ENCODE results near the gene PIGC.

The PIGC gene

DNA sequence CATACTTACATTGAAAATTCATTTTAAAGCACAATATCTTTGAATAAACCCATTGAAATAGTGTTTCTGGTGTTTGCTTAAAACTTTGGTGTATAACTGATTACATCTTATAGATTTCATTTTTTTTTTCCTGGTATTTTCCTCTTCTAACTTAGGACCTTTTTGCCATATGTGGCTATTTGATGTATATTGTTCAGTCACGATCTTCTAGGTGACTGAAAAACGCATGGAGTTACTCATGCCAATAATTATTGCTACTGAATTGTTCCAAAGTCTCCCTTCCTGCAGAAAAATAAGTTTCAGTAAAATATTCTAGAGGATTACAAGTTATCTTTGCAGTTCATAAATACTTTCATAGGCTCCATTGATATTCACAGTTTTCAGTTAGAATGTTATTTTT is 46.2 kb downstream of the PIGC start:
- TF ChIP-seq, protein P1, sequence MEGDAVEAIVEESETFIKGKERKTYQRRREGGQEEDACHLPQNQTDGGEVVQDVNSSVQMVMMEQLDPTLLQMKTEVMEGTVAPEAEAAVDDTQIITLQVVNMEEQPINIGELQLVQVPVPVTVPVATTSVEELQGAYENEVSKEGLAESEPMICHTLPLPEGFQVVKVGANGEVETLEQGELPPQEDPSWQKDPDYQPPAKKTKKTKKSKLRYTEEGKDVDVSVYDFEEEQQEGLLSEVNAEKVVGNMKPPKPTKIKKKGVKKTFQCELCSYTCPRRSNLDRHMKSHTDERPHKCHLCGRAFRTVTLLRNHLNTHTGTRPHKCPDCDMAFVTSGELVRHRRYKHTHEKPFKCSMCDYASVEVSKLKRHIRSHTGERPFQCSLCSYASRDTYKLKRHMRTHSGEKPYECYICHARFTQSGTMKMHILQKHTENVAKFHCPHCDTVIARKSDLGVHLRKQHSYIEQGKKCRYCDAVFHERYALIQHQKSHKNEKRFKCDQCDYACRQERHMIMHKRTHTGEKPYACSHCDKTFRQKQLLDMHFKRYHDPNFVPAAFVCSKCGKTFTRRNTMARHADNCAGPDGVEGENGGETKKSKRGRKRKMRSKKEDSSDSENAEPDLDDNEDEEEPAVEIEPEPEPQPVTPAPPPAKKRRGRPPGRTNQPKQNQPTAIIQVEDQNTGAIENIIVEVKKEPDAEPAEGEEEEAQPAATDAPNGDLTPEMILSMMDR (IDR thresholded peaks at IDR 0.05; ENCODE audit: insufficient read depth, low read length, poor library complexity, severe bottlenecking) = no peak
- no peak overlapping the region for H3K4me3 ChIP-seq (replicated peaks; ENCODE audit: low read depth, low read length)
- DNase-seq (ENCODE audit: extremely low read depth, insufficient read length) = no peak
- no peaks in the 10 kb centered on the region for H3K27me3 ChIP-seq (replicated peaks; ENCODE audit: control insufficient read depth, insufficient read depth, low read length)
- no peaks in the 10 kb centered on the region for H3K36me3 ChIP-seq (ENCODE audit: control insufficient read depth, insufficient read depth, low read length)

DNA sequence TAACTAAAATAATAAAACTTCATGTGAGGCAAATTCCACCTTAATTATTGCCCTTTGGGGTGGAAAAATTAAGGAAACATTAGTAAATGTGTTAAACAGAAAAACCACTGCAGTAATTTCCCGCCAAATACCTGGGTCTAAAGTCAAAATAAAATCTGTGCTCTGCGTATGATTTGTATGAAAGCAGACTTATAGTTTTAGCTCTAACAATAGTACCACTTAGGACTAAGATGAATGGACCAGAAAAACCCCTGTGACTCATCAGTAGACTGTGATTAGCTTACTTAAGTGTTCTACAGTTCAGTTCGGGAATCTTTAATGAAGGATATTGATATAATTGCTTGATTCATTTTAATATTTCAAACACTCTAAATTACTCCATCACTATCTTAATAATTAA is 46.6 kb downstream of the PIGC start:
- Histone ChIP-seq H3K36me3 (ENCODE audit: control insufficient read depth, insufficient read depth, low read length) (no peaks in the 10 kb centered on the region), H3K27me3 (replicated peaks; ENCODE audit: control insufficient read depth, insufficient read depth, low read length) (no peaks in the 10 kb centered on the region), H3K4me3 (replicated peaks; ENCODE audit: low read depth, low read length) (no peak overlapping the region)
- TF ChIP-seq, protein P1 (IDR thresholded peaks at IDR 0.05; ENCODE audit: insufficient read depth, low read length, poor library complexity, severe bottlenecking) = no peak
- peak; percentile 28 for DNase-seq (ENCODE audit: extremely low read depth, insufficient read length)

DNA sequence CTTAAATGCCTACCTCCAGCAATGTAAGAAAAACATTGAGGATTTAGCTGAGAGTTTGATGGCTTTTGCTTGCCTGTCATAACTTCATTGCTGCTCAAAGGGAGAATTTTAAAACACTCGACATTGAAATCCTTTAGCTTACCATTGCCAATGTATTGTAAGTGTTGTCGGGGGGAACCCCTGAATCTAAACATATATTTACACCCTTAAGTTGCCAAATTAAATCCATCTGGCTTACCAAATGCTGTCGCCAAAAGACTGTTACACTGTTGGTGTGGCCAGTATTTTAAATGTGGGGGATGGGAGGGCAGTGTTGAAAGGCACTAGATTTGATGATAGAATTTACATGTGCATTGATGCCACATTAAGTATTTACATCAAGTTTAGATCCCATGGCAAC is 48.3 kb downstream of the PIGC start:
- no peak overlapping the region for H3K4me3 ChIP-seq (replicated peaks; ENCODE audit: low read depth, low read length)
- no peak for DNase-seq (ENCODE audit: extremely low read depth, insufficient read length)
- no peaks in the 10 kb centered on the region for H3K27me3 ChIP-seq (replicated peaks; ENCODE audit: control insufficient read depth, insufficient read depth, low read length)
- no peaks in the 10 kb centered on the region for H3K36me3 ChIP-seq (ENCODE audit: control insufficient read depth, insufficient read depth, low read length)
- TF ChIP-seq, protein P1 (IDR thresholded peaks at IDR 0.05; ENCODE audit: insufficient read depth, low read length, poor library complexity, severe bottlenecking) = no peak

DNA sequence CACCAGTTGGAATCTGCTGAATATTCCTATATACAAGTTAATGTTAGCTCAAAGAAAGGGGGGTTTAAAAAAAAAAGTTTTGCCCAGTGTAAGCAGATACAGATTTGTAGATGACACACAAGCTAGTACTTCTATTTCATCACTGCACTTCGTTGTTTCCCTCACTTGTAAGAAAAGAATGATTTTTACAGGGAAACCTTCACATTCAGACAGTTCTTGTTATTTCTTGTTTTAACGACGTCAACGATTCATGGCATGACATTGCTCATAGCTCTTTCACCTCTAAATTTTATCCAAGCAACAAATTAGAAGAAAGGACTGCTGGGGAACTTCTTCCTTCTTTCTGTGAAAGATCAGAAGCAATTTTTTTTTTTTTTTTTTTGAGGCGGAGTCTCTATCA is 49.1 kb downstream of the PIGC start:
- TF ChIP-seq, protein P1 (IDR thresholded peaks at IDR 0.05; ENCODE audit: insufficient read depth, low read length, poor library complexity, severe bottlenecking) = no peak

DNA sequence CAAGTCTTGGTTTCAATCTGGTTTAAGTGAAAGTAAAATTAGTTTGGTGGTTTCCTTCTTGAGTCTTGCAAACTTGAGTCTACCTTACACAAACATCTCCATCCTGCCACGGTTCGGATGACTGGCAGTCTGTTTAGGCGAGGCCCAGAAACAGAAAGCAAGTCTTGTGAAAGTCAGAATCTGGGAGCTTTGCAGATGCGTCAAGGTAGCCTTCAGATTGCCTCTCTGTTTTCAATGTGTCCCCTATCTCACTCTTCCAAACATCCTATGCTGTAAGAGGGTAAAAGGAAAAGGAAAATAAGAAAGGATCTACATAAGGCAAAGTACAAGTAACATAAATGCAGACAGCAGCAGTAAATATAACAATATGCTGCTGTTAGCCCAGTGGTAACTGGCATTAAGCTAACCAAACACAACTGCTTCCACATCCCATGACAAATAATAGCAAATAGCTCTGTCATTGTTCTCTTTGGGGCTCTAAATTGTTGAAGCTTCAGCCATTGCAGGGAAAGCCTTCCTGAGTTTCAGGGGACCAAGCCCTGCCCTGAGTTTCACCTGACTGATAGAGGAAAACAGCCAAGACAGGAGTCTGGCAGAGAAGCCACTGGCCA is 49.6 kb downstream of the PIGC start:
- Histone ChIP-seq H3K27me3 (replicated peaks; ENCODE audit: control insufficient read depth, insufficient read depth, low read length) (no peaks in the 10 kb centered on the region), H3K36me3 (ENCODE audit: control insufficient read depth, insufficient read depth, low read length) (no peaks in the 10 kb centered on the region), H3K4me3 (replicated peaks; ENCODE audit: low read depth, low read length) (no peak overlapping the region; the same call in 1 of the 2 replicates)
- TF ChIP-seq, protein P1 (IDR thresholded peaks at IDR 0.05; ENCODE audit: insufficient read depth, low read length, poor library complexity, severe bottlenecking) = no peak
- DNase-seq (ENCODE audit: extremely low read depth, insufficient read length) = peak; percentile 68

More for the DNA sequence above, 49.1 kb downstream of the PIGC start:
- no peak for DNase-seq (ENCODE audit: extremely low read depth, insufficient read length)
- Histone ChIP-seq H3K4me3 (replicated peaks; ENCODE audit: low read depth, low read length) (no peak overlapping the region), H3K27me3 (replicated peaks; ENCODE audit: control insufficient read depth, insufficient read depth, low read length) (no peaks in the 10 kb centered on the region), H3K36me3 (ENCODE audit: control insufficient read depth, insufficient read depth, low read length) (no peaks in the 10 kb centered on the region)

DNA sequence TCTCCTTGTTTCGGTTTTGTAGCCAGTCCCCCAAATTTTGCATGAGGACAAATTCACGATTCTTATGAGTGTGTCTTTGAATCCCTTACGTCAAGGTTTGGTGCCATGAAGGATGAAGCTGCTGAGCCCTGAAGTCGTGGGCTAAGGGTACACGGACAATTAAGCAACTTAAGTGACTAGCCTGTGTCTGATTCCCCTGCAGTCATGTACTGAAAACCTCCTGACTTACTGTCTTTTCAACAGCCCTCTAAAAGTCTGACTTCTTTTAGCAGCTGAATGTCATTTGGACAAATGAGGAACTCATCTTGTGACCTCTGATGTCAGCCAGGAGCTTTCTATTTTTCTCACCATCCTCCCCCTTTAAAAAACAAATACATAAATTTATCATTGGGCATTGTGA is 50.5 kb downstream of the PIGC start:
- peak; percentile 59 for DNase-seq (ENCODE audit: extremely low read depth, insufficient read length)
- Histone ChIP-seq H3K36me3 (ENCODE audit: control insufficient read depth, insufficient read depth, low read length) (no peaks in the 10 kb centered on the region), H3K4me3 (replicated peaks; ENCODE audit: low read depth, low read length) (no peak overlapping the region), H3K27me3 (replicated peaks; ENCODE audit: control insufficient read depth, insufficient read depth, low read length) (no peaks in the 10 kb centered on the region)
- TF ChIP-seq, protein P1 (IDR thresholded peaks at IDR 0.05; ENCODE audit: insufficient read depth, low read length, poor library complexity, severe bottlenecking) = no peak

Measured in GM06990 (cell line).